Fibroblast of the aortic adventitia (primary cell): Measurements from ENCODE around the gene MAP3K6. TPM values are rescaled to one million over a fixed set of nuclear protein-coding genes. Genes with fewer than 3 reads are reported as not detected.

Experiments used
- DNase-seq: peaks from one replicate; pipeline ENCODE4 v3.0.0-alpha.2; 2010; ENCODE audit warnings: low read depth
- H3K4me3 ChIP-seq: 2 replicates; pipeline ENCODE4 v1.5.1; 2011; ENCODE audit warnings: low read depth, mild to moderate bottlenecking, control low read depth, low read length, moderate library complexity
- CTCF ChIP-seq: IDR thresholded peaks from 2 replicates; pipeline ENCODE4 v1.5.1; 2011; ENCODE audit warnings: mild to moderate bottlenecking, low read length, control low read depth, inconsistent platforms; ENCODE audit not compliant: insufficient read depth
- total RNA-seq: library from RNA; depleted of rRNA; stranded (reverse); fragments of >200 nt; gene quantifications from 2 replicates; pipeline ENCODE4 v1.2.3, GENCODE V29; 2012; ENCODE audit warnings: low replicate concordance

The MAP3K6 gene
- total RNA-seq, 1 donor = 18.2 TPM

- H3K4me3 ChIP-seq = no peak overlapping the region
- no peak for TF ChIP-seq CTCF
- DNase-seq = no peak
These were observed 13.1 kb downstream of the MAP3K6 start for GRCh38 chr1:27353629-27354028.

- no peak for DNase-seq
- H3K4me3 ChIP-seq = no peak overlapping the region
- TF ChIP-seq CTCF = no peak
These were observed 13.6 kb downstream of the MAP3K6 start for GRCh38 chr1:27353166-27353565.

- no peak for DNase-seq
- no peak for TF ChIP-seq CTCF
These were observed 15.1 kb downstream of the MAP3K6 start for GRCh38 chr1:27351541-27352107.

GRCh38 chr1:27350663-27351540 lies 15.9 kb downstream of the MAP3K6 start:
- TF ChIP-seq CTCF = no peak
- no peak overlapping the region for H3K4me3 ChIP-seq
- no peak for DNase-seq

More at GRCh38 chr1:27351541-27352107, 15.1 kb downstream of the MAP3K6 start:
- H3K4me3 ChIP-seq = no peak overlapping the region

- H3K4me3 ChIP-seq = peak overlapping the region; percentile 45
- DNase-seq = peak; percentile 57
- no peak for TF ChIP-seq CTCF
These were observed 16.7 kb downstream of the MAP3K6 start for GRCh38 chr1:27349784-27350662.

- TF ChIP-seq CTCF = no peak
- DNase-seq = no peak
- H3K4me3 ChIP-seq = peak overlapping the region; percentile 45
These were observed 17.6 kb downstream of the MAP3K6 start for GRCh38 chr1:27348861-27349783.
